ENCODE data around the gene GPR3. TPM values are rescaled to one million over a fixed set of nuclear protein-coding genes. Genes with fewer than 3 reads are reported as not detected.

Gene GPR3
- total RNA-seq, 1 experiment from 2014 or later = 4.4 TPM

GRCh38 chr1:27356277-27356618, 36.2 kb upstream of the GPR3 start:
- Histone ChIP-seq H2BK15ac (ENCODE audit: low read depth, low read length) (no peak overlapping the region), H3T11ph (ENCODE audit: low read length) (no peak overlapping the region), H3K18ac (ENCODE audit: insufficient read length, low read depth, low read length) (no peak overlapping the region), H3K27me3 (ENCODE audit: insufficient read depth, low read length) (peaks cover 15% of the 10 kb centered on the region; the same call in 1 of the 2 replicates), H3K4me2 (ENCODE audit: insufficient read depth, insufficient read length, low read length) (no peak overlapping the region), H2AFZ (ENCODE audit: low read length) (no peak overlapping the region), H3K79me2 (ENCODE audit: insufficient read depth, low read length) (no peaks in the 10 kb centered on the region), H2BK20ac (ENCODE audit: low read depth, low read length, poor library complexity, severe bottlenecking) (no peak overlapping the region), H2BK12ac (ENCODE audit: insufficient read length, low read depth, low read length) (no peak overlapping the region), H3K23me2 (ENCODE audit: insufficient read length, low read depth, low read length, poor library complexity, severe bottlenecking) (peaks cover 16% of the 10 kb centered on the region), H4K91ac (ENCODE audit: insufficient read length, low read depth, low read length) (no peak overlapping the region), H3K14ac (ENCODE audit: insufficient read depth, low read length) (no peak overlapping the region), H3K4me1 (ENCODE audit: insufficient read depth, low read length) (peaks cover 3% of the 10 kb centered on the region; the same call in 1 of the 2 replicates), H3K23ac (ENCODE audit: insufficient read length, low read depth, low read length) (no peak overlapping the region), H3K27ac (ENCODE audit: insufficient read length, low read depth, low read length) (no peak overlapping the region), H2BK5ac (ENCODE audit: insufficient read length, low read length) (no peak overlapping the region), H4K5ac (ENCODE audit: insufficient read length, low read depth, low read length) (no peak overlapping the region), H3K9ac (ENCODE audit: extremely low read depth, insufficient read length, low read length) (no peak overlapping the region), H3K9me3 (ENCODE audit: control insufficient read depth, low read depth, low read length) (no peaks in the 10 kb centered on the region), H3K56ac (ENCODE audit: insufficient read length, low read depth, low read length) (no peak overlapping the region), H4K20me1 (ENCODE audit: control insufficient read depth, insufficient read depth, insufficient read length) (peaks cover 4% of the 10 kb centered on the region), H2BK120ac (ENCODE audit: low read depth, low read length, poor library complexity, severe bottlenecking) (no peak overlapping the region), H3K79me1 (ENCODE audit: insufficient read depth, low read depth, low read length, poor library complexity, severe bottlenecking) (no peaks in the 10 kb centered on the region), H2AK5ac (ENCODE audit: insufficient read length, low read length) (no peak overlapping the region), H4K8ac (replicated peaks; ENCODE audit: insufficient read length, low read depth, low read length) (no peak overlapping the region), H3K4ac (ENCODE audit: low read depth, low read length) (no peak overlapping the region)
- no peak overlapping the region for H3K27ac Mint-ChIP-seq
- WGBS (ENCODE audit: extremely low coverage, insufficient read length, low lambda C conversion rate) = no CpG with 5 or more reads among the region's 13 CpGs
- no peaks in the 10 kb centered on the region; a peak in 1 of 5 replicates for H3K9me3 Mint-ChIP-seq
- peaks cover 17 to 33% of the 10 kb centered on the region in 2 experiments for H3K4me1 Mint-ChIP-seq
- no peak overlapping the region for H3K4me3 Mint-ChIP-seq
- peaks cover 0 to 13% (median 3%) of the 10 kb centered on the region in 3 experiments; a peak in 4 of 7 replicates for H3K36me3 Mint-ChIP-seq (ENCODE audit: insufficient read depth in 1 of 3, low read depth in 3 of 3)
- no peak for TF ChIP-seq CTCF (conservative IDR thresholded peaks at IDR 0.05)
- DNase-seq = no peak
- peaks cover 50% of the 10 kb centered on the region for H3K27me3 Mint-ChIP-seq (ENCODE audit: low read depth)

All from H9 (cell line).